HTR-8/SVneo (cell line): ENCODE measurements around the gene PROM1.

Experiments used
- DNase-seq: peaks from one replicate; pipeline ENCODE4 v3.0.0; 2011; ENCODE audit warnings: low spot score, mixed read lengths; ENCODE audit not compliant: insufficient read length
- FAIRE-seq: peaks from 2 replicates; lab custom pipeline; 2011; peaks lifted over from hg19 to GRCh38; lab: Jason Lieb, UNC

Gene PROM1

GRCh38 chr4:16001484-16001858 is 82.4 kb downstream of the PROM1 start:
- peak; percentile 72 for DNase-seq
- FAIRE-seq: peak; percentile 74

DNA sequence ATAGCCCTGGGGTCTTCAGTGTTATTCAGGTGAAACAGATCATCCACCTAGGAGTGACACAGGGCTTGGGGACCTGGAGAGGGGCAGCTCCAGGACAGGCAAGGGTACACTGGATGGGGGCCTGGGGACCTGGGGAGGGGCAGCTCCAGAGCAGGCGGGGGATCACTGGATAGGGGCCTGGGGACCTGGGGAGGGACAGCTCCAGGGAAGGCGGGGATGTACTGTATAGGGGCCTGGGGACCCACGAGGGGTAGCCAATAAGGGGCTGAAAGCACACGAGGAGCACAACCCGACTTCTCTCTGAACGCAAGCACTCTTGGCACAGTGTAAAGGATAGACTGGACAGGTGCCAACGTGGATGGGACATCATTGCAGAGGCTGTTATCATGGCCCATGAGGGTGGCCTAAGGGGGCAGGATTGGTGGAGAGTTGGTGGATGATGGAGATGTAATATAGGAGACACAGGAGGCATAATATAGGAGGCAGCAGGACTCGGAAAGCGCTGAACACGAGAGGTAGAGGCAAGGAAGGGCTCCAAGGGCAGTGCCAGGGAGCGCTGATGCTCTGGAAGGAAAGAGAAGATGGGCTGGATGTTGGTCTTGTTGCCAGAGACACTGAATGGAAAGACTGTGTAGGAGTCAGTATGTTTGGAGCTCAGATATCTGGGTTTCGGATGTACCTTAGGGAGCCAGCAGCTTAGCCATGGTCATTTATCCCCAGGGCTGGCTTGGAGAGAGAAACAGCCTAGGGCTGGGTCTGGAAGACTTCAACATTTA is 82.9 kb downstream of the PROM1 start:
- FAIRE-seq: no peak
- DNase-seq: no peak

DNA sequence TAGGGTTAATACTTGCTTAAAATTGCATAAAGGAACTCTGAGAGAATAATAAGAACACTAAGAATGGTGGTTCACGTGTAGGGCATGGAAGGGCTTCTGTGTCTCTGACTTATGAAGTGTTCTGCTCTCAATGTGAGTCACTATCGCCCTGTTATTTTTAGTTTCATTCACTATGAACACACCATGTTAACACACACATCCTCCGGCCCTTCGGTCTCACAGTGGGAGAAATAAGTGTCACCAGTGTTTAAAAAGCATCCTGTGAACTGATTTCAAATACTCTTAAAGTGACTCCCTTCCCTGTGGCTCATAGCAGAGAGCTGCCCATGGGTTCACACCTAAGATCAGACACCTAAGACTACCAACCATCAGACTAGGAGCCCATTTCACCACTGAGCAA is 87.0 kb downstream of the PROM1 start:
- DNase-seq: no peak
- no peak for FAIRE-seq

DNA sequence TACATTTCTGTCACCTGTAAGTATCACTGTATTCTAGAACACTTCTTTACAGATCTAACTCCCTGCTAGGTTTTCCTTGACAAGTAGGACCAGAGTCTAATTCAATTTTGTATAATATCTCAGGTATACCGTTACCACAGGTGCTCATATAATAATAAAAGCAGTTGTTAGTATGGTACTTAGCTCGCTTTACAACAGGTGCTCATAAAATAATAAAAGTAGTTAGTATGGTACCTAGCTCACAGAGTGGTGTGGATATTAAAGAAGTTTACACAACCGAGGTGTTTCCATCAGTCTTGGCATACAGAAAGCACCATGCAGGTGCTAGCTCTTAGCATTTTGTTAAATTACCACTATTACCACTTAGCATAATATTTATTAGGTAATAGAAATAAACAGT is 88.0 kb downstream of the PROM1 start:
- FAIRE-seq: no peak
- no peak for DNase-seq

DNA sequence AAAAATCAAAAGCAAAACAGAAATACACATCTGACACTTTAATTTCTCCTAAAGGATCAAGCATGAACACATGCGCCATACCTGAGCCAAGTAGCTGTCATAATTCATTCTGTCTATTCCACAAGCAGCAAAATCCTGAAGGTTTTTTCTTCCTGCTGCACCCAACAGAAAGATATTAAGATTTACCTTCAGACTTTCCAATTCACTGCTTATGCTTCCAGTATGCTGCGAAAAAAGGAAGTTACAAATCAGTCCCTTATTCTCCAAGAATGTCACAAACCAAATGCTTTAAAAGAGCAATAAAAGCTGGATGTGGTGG is 91.7 kb downstream of the PROM1 start:
- DNase-seq: no peak
- FAIRE-seq: no peak

GRCh38 chr4:15990570-15991285 is 93.1 kb downstream of the PROM1 start:
- FAIRE-seq (no peak), DNase-seq (no peak)

- DNase-seq (no peak), FAIRE-seq (no peak)
These were observed 94.4 kb downstream of the PROM1 start for GRCh38 chr4:15989424-15989823.

DNA sequence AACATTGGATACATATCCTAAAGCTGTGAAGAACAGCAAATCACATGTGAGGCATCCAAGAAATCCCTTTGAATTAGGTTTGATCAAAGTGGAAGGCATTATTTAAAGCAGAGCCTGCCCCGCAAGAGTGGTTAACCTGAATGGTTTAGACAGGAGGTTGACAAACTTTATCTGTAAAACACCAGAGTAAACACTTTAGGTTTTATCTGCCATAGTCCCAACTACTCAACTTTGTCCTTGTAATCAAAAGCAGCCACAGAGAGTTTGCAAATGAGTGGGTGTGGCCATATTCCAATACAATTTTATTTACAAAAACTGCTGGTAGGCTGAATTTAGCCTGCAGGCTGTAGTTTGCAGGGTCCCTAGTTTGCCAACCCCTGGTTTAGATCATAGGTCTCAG is 95.6 kb downstream of the PROM1 start:
- DNase-seq: no peak
- no peak for FAIRE-seq

GRCh38 chr4:15986907-15987306 is 96.9 kb downstream of the PROM1 start:
- FAIRE-seq (no peak), DNase-seq (no peak)

- FAIRE-seq: no peak
- DNase-seq: no peak
These were observed 100.2 kb downstream of the PROM1 start for GRCh38 chr4:15983610-15984009.

DNA sequence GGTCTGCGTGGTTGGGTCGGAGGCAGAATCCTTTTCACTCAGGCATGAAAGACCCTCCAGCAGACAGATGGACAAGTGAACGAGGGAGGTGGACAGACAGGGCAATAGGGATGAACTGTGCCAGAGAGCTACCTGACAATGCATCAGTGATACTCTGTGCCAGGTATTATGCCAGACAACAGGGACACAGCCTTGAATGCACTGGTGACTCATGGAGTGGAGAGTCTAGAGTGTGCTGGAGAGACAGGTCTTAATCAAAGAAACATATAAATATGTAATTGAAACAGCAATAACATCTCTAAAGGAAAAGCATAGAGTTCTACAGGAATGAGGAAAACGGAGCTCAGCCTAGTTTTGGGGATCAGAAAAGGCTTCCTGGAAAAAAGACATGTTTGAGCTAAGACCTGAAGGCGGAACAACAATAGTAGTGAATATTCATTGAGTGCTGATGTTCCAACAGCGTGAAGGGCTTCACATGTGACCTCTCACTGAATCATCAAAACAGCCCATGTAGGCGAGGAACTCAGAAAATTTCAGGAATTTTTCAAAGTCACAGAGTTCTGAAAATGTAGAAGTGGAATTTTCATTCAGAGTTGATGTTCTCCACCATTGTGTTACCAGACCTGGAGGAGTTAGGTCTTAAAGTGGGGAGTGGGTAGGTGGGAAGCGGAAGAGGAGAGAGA is 100.8 kb downstream of the PROM1 start:
- DNase-seq (no peak), FAIRE-seq (peak; percentile 59)

- FAIRE-seq: no peak
- DNase-seq: no peak
These were observed 107.1 kb downstream of the PROM1 start for GRCh38 chr4:15976456-15977447.

- FAIRE-seq: no peak
- no peak for DNase-seq
These were observed 112.6 kb downstream of the PROM1 start for GRCh38 chr4:15971068-15971801.

DNA sequence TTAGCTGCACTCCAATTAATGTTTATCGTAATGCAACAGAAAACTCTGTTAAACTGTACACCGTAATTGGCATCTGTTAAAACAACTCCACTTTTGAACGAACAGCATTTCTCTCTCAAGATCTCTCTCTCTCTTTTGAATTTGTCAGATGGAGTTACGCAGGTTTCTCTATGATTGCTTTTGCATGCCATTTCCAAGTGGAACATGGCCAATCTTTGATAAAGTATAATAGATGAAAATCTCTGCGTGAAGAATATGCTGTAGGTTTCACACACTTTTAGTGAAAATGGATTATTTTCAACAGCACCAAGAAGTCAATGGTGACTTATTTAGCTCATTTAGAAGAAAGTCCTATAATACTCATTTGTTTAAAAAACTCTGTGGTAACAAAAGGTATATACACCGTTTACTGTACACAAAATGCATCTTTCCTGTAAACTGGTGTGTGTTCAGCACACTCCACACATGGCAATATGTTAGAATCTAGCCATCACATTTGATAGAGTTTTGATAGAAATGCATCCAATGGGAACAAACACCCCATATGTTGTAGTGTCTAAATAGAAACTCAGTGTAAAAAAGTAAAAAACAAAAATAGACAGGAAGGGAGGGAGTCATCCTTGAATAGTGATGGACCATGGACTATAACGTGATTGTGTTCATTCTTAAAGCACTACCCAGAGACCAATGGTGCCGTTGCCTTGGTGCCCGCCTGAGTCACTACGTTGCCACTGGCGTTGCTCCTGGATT is 115.1 kb downstream of the PROM1 start:
- no peak for DNase-seq
- FAIRE-seq: no peak

DNA sequence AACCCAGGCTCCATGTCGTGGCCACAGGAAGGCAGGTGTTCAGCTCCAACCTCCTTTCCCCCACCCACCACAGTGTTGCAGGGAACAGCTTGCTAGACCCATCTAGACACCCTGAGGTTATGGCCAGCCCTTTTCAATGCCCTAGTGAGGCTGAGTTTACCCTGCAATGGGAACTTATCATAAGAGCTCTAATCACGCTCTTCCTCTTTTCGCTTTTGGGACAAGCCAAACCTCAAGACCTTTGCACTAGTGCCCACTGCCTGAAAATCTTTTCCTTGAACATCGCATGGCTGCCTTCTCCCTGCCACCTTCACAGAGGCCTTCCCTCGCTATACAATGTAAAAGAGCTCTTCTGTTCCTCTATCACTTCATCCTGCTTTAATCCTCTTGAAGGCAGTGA is 118.5 kb downstream of the PROM1 start:
- DNase-seq: no peak
- no peak for FAIRE-seq

GRCh38 chr4:15964159-15964558 is 119.7 kb downstream of the PROM1 start:
- DNase-seq: no peak
- no peak for FAIRE-seq

DNA sequence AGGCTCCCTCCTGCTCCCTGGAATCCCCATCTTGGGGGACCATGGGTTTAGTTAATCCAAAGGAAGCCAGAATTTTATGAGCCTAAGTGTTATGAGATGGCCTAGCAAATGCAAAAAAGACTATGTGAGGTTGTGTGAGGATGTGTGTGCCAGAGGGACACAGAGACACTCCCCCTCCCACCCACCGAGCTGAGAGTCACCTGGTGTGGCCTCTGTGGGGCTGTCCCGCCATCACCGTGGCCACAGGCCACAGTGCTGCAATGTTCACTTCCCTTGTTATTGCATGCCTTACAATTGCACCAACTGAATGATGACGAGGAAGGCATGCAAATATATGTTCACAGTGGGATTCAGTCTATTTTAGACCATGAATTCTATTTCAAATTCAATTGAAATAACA is 120.2 kb downstream of the PROM1 start:
- DNase-seq (no peak), FAIRE-seq (no peak)

DNA sequence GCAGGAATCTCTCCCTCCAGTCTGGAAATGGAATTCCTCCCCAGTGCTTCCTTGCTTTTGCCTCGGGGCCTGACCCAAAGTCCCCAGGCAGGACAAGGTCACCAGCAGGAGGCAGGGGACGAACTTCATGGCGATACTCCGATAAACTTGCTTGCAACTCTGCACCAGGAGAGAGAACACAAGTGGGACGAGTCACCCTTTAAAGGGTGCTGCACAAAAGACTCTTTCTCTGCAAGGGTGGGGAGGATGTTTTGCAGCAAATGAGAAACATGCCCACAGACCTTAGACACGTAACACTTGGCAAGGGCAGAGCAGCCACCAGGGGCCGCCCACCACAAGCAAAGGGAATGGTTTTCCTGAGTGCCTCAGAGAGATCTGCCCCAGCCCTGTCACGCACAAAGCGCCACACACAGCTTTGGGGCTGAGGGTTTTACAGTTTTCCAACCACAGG is 120.8 kb downstream of the PROM1 start, which contains the start of gene FGFBP2:
TSS of gene FGFBP2 (minus strand) at position 175 of the 451 bp plus-strand sequence. CDS start at position 129, 46 bp downstream.
- FAIRE-seq (peak; percentile 40), DNase-seq (peak; percentile 51)
